GM23338 (cell line): ENCODE results near the gene FBXL17. TPM values are rescaled to one million over a fixed set of nuclear protein-coding genes. Genes with fewer than 3 reads are reported as not detected.

ENCODE experiments used
- ATAC-seq: fragments of 200-7000 bp; cut with Tn5 transposase; 3 replicates; pipeline ENCODE4 v1.9.1; 2020
- DNase-seq: peaks from one replicate; pipeline ENCODE4 v3.0.0-alpha.2; 2015; ENCODE audit warnings: low spot score
- H2AFZ ChIP-seq: fragments of 200-600 bp; sonication (generic); 2 replicates; pipeline ENCODE4 v1.8.0; 2016; ENCODE audit warnings: antibody characterized with exemption, mild to moderate bottlenecking, moderate library complexity
- H3F3A ChIP-seq: fragments of 200-600 bp; sonication (generic); replicated peaks from 2 replicates; pipeline ENCODE4 v1.8.0; 2017; ENCODE audit warnings: antibody characterized with exemption, mixed run types, low read depth
- H3K27ac ChIP-seq: fragments of 200-600 bp; sonication (generic); 2 replicates; pipeline ENCODE4 v1.6.1; 2016; ENCODE audit warnings: low read depth
- H3K27me3 ChIP-seq: fragments of 200-600 bp; sonication (generic); 2 replicates; pipeline ENCODE4 v1.8.0; 2016; ENCODE audit warnings: mild to moderate bottlenecking, mixed run types, moderate library complexity; ENCODE audit not compliant: insufficient read depth
- H3K36me3 ChIP-seq: fragments of 200-600 bp; sonication (generic); 2 replicates; pipeline ENCODE4 v1.8.0; 2016; ENCODE audit warnings: mild to moderate bottlenecking; ENCODE audit not compliant: insufficient read depth
- H3K4me1 ChIP-seq: fragments of 200-600 bp; sonication (generic); 2 replicates; pipeline ENCODE4 v1.8.0; 2016; ENCODE audit warnings: mild to moderate bottlenecking, moderate library complexity; ENCODE audit not compliant: insufficient read depth
- H3K4me2 ChIP-seq: fragments of 200-600 bp; sonication (generic); 2 replicates; pipeline ENCODE4 v1.7.1; 2017; ENCODE audit warnings: mixed run types
- H3K4me3 ChIP-seq: fragments of 200-600 bp; sonication (generic); 2 replicates; pipeline ENCODE4 v1.6.1; 2016; ENCODE audit warnings: mixed run types
- H3K79me2 ChIP-seq: fragments of 200-600 bp; sonication (generic); replicated peaks from 2 replicates; pipeline ENCODE4 v1.8.0; 2017; ENCODE audit warnings: mild to moderate bottlenecking; ENCODE audit not compliant: insufficient read depth
- H3K9me2 ChIP-seq: fragments of 200-600 bp; sonication (generic); 2 replicates; pipeline ENCODE4 v1.8.0; 2017; ENCODE audit not compliant: insufficient read depth
- H4K20me1 ChIP-seq: fragments of 200-600 bp; sonication (generic); replicated peaks from 2 replicates; pipeline ENCODE4 v1.8.0; 2017; ENCODE audit warnings: mild to moderate bottlenecking; ENCODE audit not compliant: insufficient read depth
- H3K27ac Mint-ChIP-seq: 2 replicates; pipeline ENCODE4 v1.8.0; 2020; ENCODE audit warnings: inconsistent platforms, mild to moderate bottlenecking, moderate library complexity, mixed read lengths
- H3K27me3 Mint-ChIP-seq: 3 replicates; pipeline ENCODE4 v1.8.0; 2022; ENCODE audit warnings: low read depth, mild to moderate bottlenecking, moderate library complexity, mixed read lengths, inconsistent platforms; ENCODE audit not compliant: insufficient read depth, poor library complexity
- H3K36me3 Mint-ChIP-seq: 3 replicates; pipeline ENCODE4 v1.8.0; 2021; ENCODE audit warnings: low read depth, mild to moderate bottlenecking, inconsistent platforms, moderate library complexity, mixed read lengths
- H3K4me1 Mint-ChIP-seq: 3 replicates; pipeline ENCODE4 v1.8.0; 2020; ENCODE audit warnings: mild to moderate bottlenecking, inconsistent platforms, mixed read lengths
- H3K4me3 Mint-ChIP-seq: 3 replicates; pipeline ENCODE4 v1.8.0; 2021; ENCODE audit warnings: moderate library complexity, mild to moderate bottlenecking, inconsistent platforms, mixed read lengths
- H3K9me3 Mint-ChIP-seq: 3 replicates; pipeline ENCODE4 v1.8.0; 2020; ENCODE audit warnings: moderate library complexity, mild to moderate bottlenecking, inconsistent platforms, mixed read lengths
- EZH2phosphoT487 ChIP-seq: fragments of 200-600 bp; sonication (generic); IDR thresholded peaks from one replicate; pipeline ENCODE4 v1.8.1; 2018; ENCODE audit warnings: antibody characterized with exemption; ENCODE audit not compliant: unreplicated experiment
- JUNB ChIP-seq: IDR thresholded peaks from one replicate; pipeline ENCODE4 v1.6.1; 2016; ENCODE audit warnings: antibody characterized with exemption; ENCODE audit not compliant: unreplicated experiment
- POLR2AphosphoS5 ChIP-seq: IDR thresholded peaks from 2 replicates; pipeline ENCODE4 v1.6.1; 2016; ENCODE audit warnings: antibody characterized with exemption, low read depth
- STAT1 ChIP-seq: IDR thresholded peaks from one replicate; pipeline ENCODE4 v1.6.1; 2016; ENCODE audit warnings: antibody characterized with exemption; ENCODE audit not compliant: unreplicated experiment
- ZNF331 ChIP-seq: fragments of 250-450 bp; sonication (Bioruptor Pico); IDR thresholded peaks from 2 replicates; pipeline ENCODE4 v1.5.0; 2020; ENCODE audit warnings: low read depth, mild to moderate bottlenecking, moderate library complexity
- polyA plus RNA-seq: library from polyadenylated mRNA; unstranded; fragments of >200 nt; fragmentation: Nextera tagmentation; extraction: Ambion mirVana; gene quantifications from 2 replicates; pipeline ENCODE4 v1.2.1, GENCODE V29; 2016
- total RNA-seq: library from RNA; depleted of rRNA; stranded (reverse); fragments of >200 nt; shearing (Covaris generic); gene quantifications from 2 replicates; pipeline ENCODE4 v1.2.3, GENCODE V29; 2014
- TF ChIP-seq, protein P1 (sequence below): fragments of 250-450 bp; sonication (Bioruptor Pico); IDR thresholded peaks from 2 replicates; pipeline ENCODE4 v1.5.0; 2020; ENCODE audit warnings: mild to moderate bottlenecking, moderate library complexity
- TF ChIP-seq, protein P2 (sequence below), 2 experiments: fragments of 200-600 bp in 1 of 2; sonication (generic) in 1 of 2; conservative IDR thresholded peaks; 2 replicates each; pipeline versions ENCODE4 v1.5.1 to v1.6.1; 2016 to 2017; ENCODE audit warnings: antibody characterized with exemption in 2 of 2, low read depth in 2 of 2, mild to moderate bottlenecking in 2 of 2, moderate library complexity in 1 of 2
- TF ChIP-seq, protein P3 (sequence below): IDR thresholded peaks from one replicate; pipeline ENCODE4 v1.6.1; 2018; ENCODE audit warnings: antibody characterized with exemption; ENCODE audit not compliant: unreplicated experiment

FBXL17 gene
- total and polyA plus RNA-seq, 2 experiments from 2014 or later = 2.0 to 2.7 TPM

DNA sequence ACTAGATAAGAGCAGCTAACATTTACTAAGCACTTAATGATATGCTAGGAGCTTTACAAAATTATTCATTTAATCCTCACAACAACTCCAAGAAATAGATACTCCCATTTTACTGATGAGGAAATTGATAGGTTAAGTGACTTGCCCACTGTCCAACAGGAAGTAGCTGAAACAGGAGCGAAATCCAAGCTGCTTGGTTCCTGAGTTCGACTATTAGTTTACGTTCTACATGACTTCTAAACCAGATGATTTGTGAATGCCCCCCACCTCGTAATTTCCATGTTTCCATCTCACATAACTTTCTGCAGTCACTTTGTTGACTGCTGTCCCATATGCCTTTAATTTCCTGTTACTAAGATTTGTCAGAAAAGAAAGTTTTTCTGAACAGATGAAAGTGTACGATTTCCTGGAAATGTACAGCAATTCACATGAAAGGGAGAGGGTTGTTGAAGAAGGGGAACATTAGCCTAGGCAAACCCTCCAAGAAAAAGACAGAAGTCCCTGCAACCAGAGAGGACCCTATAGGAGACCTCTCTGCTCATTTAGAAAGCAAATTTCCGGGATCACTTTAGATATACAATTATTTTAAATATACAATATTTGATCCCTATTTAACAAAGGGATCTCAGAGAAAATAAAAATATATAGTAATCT lies 432.1 kb downstream of the FBXL17 start (continued):
- TF ChIP-seq, protein P1, sequence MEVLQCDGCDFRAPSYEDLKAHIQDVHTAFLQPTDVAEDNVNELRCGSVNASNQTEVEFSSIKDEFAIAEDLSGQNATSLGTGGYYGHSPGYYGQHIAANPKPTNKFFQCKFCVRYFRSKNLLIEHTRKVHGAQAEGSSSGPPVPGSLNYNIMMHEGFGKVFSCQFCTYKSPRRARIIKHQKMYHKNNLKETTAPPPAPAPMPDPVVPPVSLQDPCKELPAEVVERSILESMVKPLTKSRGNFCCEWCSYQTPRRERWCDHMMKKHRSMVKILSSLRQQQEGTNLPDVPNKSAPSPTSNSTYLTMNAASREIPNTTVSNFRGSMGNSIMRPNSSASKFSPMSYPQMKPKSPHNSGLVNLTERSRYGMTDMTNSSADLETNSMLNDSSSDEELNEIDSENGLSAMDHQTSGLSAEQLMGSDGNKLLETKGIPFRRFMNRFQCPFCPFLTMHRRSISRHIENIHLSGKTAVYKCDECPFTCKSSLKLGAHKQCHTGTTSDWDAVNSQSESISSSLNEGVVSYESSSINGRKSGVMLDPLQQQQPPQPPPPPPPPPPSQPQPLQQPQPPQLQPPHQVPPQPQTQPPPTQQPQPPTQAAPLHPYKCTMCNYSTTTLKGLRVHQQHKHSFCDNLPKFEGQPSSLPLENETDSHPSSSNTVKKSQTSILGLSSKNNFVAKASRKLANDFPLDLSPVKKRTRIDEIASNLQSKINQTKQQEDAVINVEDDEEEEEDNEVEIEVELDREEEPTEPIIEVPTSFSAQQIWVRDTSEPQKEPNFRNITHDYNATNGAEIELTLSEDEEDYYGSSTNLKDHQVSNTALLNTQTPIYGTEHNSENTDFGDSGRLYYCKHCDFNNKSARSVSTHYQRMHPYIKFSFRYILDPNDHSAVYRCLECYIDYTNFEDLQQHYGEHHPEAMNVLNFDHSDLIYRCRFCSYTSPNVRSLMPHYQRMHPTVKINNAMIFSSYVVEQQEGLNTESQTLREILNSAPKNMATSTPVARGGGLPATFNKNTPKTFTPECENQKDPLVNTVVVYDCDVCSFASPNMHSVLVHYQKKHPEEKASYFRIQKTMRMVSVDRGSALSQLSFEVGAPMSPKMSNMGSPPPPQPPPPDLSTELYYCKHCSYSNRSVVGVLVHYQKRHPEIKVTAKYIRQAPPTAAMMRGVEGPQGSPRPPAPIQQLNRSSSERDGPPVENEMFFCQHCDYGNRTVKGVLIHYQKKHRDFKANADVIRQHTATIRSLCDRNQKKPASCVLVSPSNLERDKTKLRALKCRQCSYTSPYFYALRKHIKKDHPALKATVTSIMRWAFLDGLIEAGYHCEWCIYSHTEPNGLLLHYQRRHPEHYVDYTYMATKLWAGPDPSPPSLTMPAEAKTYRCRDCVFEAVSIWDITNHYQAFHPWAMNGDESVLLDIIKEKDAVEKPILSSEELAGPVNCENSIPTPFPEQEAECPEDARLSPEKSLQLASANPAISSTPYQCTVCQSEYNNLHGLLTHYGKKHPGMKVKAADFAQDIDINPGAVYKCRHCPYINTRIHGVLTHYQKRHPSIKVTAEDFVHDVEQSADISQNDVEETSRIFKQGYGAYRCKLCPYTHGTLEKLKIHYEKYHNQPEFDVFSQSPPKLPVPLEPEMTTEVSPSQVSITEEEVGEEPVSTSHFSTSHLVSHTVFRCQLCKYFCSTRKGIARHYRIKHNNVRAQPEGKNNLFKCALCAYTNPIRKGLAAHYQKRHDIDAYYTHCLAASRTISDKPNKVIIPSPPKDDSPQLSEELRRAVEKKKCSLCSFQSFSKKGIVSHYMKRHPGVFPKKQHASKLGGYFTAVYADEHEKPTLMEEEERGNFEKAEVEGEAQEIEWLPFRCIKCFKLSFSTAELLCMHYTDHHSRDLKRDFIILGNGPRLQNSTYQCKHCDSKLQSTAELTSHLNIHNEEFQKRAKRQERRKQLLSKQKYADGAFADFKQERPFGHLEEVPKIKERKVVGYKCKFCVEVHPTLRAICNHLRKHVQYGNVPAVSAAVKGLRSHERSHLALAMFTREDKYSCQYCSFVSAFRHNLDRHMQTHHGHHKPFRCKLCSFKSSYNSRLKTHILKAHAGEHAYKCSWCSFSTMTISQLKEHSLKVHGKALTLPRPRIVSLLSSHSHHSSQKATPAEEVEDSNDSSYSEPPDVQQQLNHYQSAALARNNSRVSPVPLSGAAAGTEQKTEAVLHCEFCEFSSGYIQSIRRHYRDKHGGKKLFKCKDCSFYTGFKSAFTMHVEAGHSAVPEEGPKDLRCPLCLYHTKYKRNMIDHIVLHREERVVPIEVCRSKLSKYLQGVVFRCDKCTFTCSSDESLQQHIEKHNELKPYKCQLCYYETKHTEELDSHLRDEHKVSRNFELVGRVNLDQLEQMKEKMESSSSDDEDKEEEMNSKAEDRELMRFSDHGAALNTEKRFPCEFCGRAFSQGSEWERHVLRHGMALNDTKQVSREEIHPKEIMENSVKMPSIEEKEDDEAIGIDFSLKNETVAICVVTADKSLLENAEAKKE (CRISPR knock-in tag) = no peak
- TF ChIP-seq, protein P2, sequence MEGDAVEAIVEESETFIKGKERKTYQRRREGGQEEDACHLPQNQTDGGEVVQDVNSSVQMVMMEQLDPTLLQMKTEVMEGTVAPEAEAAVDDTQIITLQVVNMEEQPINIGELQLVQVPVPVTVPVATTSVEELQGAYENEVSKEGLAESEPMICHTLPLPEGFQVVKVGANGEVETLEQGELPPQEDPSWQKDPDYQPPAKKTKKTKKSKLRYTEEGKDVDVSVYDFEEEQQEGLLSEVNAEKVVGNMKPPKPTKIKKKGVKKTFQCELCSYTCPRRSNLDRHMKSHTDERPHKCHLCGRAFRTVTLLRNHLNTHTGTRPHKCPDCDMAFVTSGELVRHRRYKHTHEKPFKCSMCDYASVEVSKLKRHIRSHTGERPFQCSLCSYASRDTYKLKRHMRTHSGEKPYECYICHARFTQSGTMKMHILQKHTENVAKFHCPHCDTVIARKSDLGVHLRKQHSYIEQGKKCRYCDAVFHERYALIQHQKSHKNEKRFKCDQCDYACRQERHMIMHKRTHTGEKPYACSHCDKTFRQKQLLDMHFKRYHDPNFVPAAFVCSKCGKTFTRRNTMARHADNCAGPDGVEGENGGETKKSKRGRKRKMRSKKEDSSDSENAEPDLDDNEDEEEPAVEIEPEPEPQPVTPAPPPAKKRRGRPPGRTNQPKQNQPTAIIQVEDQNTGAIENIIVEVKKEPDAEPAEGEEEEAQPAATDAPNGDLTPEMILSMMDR (conservative IDR thresholded peaks at IDR 0.05; ENCODE audit: low read depth in 2 of 2) = no peak
- TF ChIP-seq POLR2AphosphoS5 = no peak
- no peak for TF ChIP-seq JUNB
- TF ChIP-seq EZH2phosphoT487 = no peak

DNA sequence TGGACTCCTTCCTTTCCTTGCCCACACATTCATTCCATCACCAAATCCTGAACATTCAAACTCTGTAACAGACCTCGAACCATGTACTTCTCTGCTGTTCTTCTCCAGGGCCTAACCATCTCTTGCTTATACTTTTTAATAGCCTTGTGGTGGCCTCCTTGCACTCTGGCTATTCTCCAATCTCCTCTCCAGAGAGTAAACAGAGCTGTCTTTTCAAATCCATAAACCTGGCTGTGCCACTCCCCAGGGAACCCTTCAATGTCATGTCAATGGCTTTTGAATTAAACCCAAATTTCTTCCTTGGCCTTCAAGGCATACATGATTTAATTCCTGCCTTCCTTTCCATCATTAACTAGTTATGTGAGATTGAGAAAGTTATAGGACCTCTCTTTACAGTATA lies 433.5 kb downstream of the FBXL17 start:
- Mint-ChIP-seq H3K4me3 (no peak overlapping the region), H3K36me3 (no peaks in the 10 kb centered on the region), H3K27me3 (peaks cover 2% of the 10 kb centered on the region), H3K27ac (no peak overlapping the region), H3K9me3 (no peaks in the 10 kb centered on the region), H3K4me1 (peaks cover 3% of the 10 kb centered on the region; the same call in 2 of the 3 replicates)
- H3K36me3 ChIP-seq = no peaks in the 10 kb centered on the region
- H3K79me2 ChIP-seq = no peaks in the 10 kb centered on the region
- H3K4me2 ChIP-seq = no peak overlapping the region
- no peaks in the 10 kb centered on the region for H3K27me3 ChIP-seq
- no peak overlapping the region for H3K27ac ChIP-seq
- DNase-seq (no peak), ATAC-seq (no peak)
- H2AFZ ChIP-seq = no peak overlapping the region
- no peak for TF ChIP-seq ZNF331
- TF ChIP-seq, protein P3, sequence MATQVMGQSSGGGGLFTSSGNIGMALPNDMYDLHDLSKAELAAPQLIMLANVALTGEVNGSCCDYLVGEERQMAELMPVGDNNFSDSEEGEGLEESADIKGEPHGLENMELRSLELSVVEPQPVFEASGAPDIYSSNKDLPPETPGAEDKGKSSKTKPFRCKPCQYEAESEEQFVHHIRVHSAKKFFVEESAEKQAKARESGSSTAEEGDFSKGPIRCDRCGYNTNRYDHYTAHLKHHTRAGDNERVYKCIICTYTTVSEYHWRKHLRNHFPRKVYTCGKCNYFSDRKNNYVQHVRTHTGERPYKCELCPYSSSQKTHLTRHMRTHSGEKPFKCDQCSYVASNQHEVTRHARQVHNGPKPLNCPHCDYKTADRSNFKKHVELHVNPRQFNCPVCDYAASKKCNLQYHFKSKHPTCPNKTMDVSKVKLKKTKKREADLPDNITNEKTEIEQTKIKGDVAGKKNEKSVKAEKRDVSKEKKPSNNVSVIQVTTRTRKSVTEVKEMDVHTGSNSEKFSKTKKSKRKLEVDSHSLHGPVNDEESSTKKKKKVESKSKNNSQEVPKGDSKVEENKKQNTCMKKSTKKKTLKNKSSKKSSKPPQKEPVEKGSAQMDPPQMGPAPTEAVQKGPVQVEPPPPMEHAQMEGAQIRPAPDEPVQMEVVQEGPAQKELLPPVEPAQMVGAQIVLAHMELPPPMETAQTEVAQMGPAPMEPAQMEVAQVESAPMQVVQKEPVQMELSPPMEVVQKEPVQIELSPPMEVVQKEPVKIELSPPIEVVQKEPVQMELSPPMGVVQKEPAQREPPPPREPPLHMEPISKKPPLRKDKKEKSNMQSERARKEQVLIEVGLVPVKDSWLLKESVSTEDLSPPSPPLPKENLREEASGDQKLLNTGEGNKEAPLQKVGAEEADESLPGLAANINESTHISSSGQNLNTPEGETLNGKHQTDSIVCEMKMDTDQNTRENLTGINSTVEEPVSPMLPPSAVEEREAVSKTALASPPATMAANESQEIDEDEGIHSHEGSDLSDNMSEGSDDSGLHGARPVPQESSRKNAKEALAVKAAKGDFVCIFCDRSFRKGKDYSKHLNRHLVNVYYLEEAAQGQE = no peak
- TF ChIP-seq, protein P2 (conservative IDR thresholded peaks at IDR 0.05; ENCODE audit: low read depth in 2 of 2) = no peak
- no peak for TF ChIP-seq STAT1
- 0 out of 2 replicates have a peak, but pooled peaks cover 3% of the 10 kb centered on the region for H3K4me1 ChIP-seq
- H3F3A ChIP-seq = no peaks in the 10 kb centered on the region
- H3K9me2 ChIP-seq = no peaks in the 10 kb centered on the region; the same call in 1 of the 2 replicates
- H4K20me1 ChIP-seq = no peaks in the 10 kb centered on the region
- H3K4me3 ChIP-seq = no peak overlapping the region
